GM21367 (cell line): ENCODE results near the gene PIK3CA.

Source experiments
- ATAC-seq: cut with Tn5 transposase; IDR thresholded peaks from one replicate; pipeline ENCODE4 v1.9.1; 2021; ENCODE audit not compliant: unreplicated experiment

The PIK3CA gene

GRCh38 chr3:179156775-179157174 lies 8.6 kb downstream of the PIK3CA start:
- no peak for ATAC-seq

GRCh38 chr3:179158336-179159039 lies 10.3 kb downstream of the PIK3CA start:
- peak; percentile 80 for ATAC-seq

- no peak for ATAC-seq
Measured at GRCh38 chr3:179163503-179163902, 15.3 kb downstream of the PIK3CA start.

- no peak for ATAC-seq
Measured at GRCh38 chr3:179164857-179165256, 16.7 kb downstream of the PIK3CA start.

GRCh38 chr3:179166561-179167201 lies 18.5 kb downstream of the PIK3CA start:
- no peak for ATAC-seq

- ATAC-seq, result no peak
Measured at GRCh38 chr3:179168918-179169317, 20.8 kb downstream of the PIK3CA start.

GRCh38 chr3:179172546-179172945 lies 24.4 kb downstream of the PIK3CA start:
- ATAC-seq, result no peak

- peak; percentile 57 for ATAC-seq
Measured at GRCh38 chr3:179174316-179174715, 26.2 kb downstream of the PIK3CA start.

GRCh38 chr3:179174898-179175297 lies 26.7 kb downstream of the PIK3CA start:
- peak; percentile 25 for ATAC-seq

- ATAC-seq, result no peak
Measured at GRCh38 chr3:179175358-179175757, 27.2 kb downstream of the PIK3CA start.

GRCh38 chr3:179177611-179178010 lies 29.5 kb downstream of the PIK3CA start:
- no peak for ATAC-seq

- no peak for ATAC-seq
Measured at GRCh38 chr3:179179256-179179655, 31.1 kb downstream of the PIK3CA start.

GRCh38 chr3:179179979-179180759 lies 32.0 kb downstream of the PIK3CA start:
- ATAC-seq, result no peak

GRCh38 chr3:179181021-179181472 lies 32.9 kb downstream of the PIK3CA start:
- ATAC-seq, result peak; percentile 55

GRCh38 chr3:179181993-179182551 lies 33.9 kb downstream of the PIK3CA start:
- no peak for ATAC-seq

GRCh38 chr3:179182902-179183301 lies 34.7 kb downstream of the PIK3CA start:
- no peak for ATAC-seq

GRCh38 chr3:179184826-179185225 lies 36.7 kb downstream of the PIK3CA start:
- ATAC-seq, result no peak

- ATAC-seq, result no peak
Measured at GRCh38 chr3:179186426-179186825, 38.3 kb downstream of the PIK3CA start.

GRCh38 chr3:179189759-179190158 lies 41.6 kb downstream of the PIK3CA start:
- no peak for ATAC-seq

- no peak for ATAC-seq
Measured at GRCh38 chr3:179190581-179190980, 42.4 kb downstream of the PIK3CA start.

- no peak for ATAC-seq
Measured at GRCh38 chr3:179192542-179192941, 44.4 kb downstream of the PIK3CA start.
